Parathyroid adenoma (tissue), 2 donors: ENCODE results near the gene HCN2.

Experiments
- H2AFZ ChIP-seq: fragments of 300-600 bp; sonication (generic); one replicate; pipeline ENCODE4 v1.7.0; 2017; ENCODE audit warnings: antibody characterized with exemption, mild to moderate bottlenecking
- H3K27ac ChIP-seq: fragments of 300-600 bp; sonication (generic); one replicate; pipeline ENCODE4 v1.7.0; 2017
- H3K27me3 ChIP-seq: fragments of 300-600 bp; sonication (generic); one replicate; pipeline ENCODE4 v1.7.0; 2017; ENCODE audit warnings: low read length; ENCODE audit not compliant: control insufficient read depth, insufficient read depth
- H3K36me3 ChIP-seq: fragments of 300-600 bp; sonication (generic); one replicate; pipeline ENCODE4 v1.7.0; 2017; ENCODE audit warnings: low read length; ENCODE audit not compliant: control insufficient read depth, insufficient read depth
- H3K4me1 ChIP-seq: fragments of 300-600 bp; sonication (generic); one replicate; pipeline ENCODE4 v1.7.0; 2017; ENCODE audit warnings: control low read depth
- H3K4me2 ChIP-seq: fragments of 300-600 bp; sonication (generic); one replicate; pipeline ENCODE4 v1.7.0; 2017; ENCODE audit warnings: low read length
- H3K4me3 ChIP-seq: fragments of 300-600 bp; sonication (generic); one replicate; pipeline ENCODE4 v1.7.0; 2017; ENCODE audit warnings: low read depth, low read length
- H3K79me2 ChIP-seq: fragments of 300-600 bp; sonication (generic); one replicate; pipeline ENCODE4 v1.7.0; 2017; ENCODE audit warnings: control low read depth
- H3K9ac ChIP-seq: fragments of 300-600 bp; sonication (generic); one replicate; pipeline ENCODE4 v1.7.0; 2017; ENCODE audit warnings: mild to moderate bottlenecking
- H3K9me3 ChIP-seq: fragments of 300-600 bp; sonication (generic); one replicate; pipeline ENCODE4 v1.7.0; 2017; ENCODE audit warnings: low read length; ENCODE audit not compliant: control insufficient read depth
- TF ChIP-seq, protein P1 (sequence below): fragments of 300-600 bp; sonication (generic); IDR thresholded peaks from one replicate; pipeline ENCODE4 v1.7.0; 2017; ENCODE audit warnings: antibody characterized with exemption, mild to moderate bottlenecking
- donor health status: primary hyperparathyroidism.

HCN2 gene

DNA sequence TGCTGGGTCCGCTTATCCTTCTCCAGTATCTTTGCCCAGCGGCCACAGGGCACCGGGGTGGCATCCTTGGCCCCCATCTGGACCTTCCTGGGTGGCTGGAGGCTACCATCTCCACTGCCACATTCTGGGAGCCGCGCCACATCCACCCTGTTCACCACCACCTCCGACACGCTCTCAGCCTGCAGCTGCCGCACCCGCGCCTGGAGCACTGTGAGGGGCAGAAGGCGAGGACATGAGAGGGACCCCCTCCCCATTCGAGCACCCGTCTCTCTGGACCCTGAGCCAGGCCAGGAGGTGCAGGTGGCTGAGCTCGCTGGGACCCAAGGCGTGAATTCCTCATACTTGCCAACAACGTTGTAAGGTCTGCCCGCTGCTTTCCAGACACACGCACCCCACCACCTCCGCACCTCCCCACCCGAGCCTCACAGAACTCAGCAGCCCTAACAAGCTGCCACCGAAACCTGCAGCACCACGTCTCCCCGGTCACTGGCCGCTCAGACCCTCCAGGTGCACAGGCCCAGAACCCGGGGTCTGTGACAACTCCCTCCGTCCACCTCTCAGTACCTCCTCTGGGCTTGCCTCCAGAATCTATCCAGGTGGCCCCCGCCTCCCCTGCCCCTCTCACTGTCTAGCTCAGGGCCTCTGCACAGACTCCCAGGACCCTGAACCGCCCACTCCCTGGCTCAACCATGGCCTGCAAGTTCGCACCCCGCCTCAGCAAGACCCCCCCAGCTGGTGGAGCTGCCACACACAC is 40.5 kb downstream of the HCN2 start:
- Histone ChIP-seq H2AFZ (no peak overlapping the region), H3K79me2 (peaks cover 17% of the 10 kb centered on the region), H3K4me3 (no peak overlapping the region), H3K9me3 (no peaks in the 10 kb centered on the region), H3K4me2 (no peak overlapping the region), H3K4me1 (peaks cover 8% of the 10 kb centered on the region), H3K9ac (no peak overlapping the region), H3K27ac (no peak overlapping the region), H3K27me3 (no peaks in the 10 kb centered on the region), H3K36me3 (no peaks in the 10 kb centered on the region)
- TF ChIP-seq, protein P1, sequence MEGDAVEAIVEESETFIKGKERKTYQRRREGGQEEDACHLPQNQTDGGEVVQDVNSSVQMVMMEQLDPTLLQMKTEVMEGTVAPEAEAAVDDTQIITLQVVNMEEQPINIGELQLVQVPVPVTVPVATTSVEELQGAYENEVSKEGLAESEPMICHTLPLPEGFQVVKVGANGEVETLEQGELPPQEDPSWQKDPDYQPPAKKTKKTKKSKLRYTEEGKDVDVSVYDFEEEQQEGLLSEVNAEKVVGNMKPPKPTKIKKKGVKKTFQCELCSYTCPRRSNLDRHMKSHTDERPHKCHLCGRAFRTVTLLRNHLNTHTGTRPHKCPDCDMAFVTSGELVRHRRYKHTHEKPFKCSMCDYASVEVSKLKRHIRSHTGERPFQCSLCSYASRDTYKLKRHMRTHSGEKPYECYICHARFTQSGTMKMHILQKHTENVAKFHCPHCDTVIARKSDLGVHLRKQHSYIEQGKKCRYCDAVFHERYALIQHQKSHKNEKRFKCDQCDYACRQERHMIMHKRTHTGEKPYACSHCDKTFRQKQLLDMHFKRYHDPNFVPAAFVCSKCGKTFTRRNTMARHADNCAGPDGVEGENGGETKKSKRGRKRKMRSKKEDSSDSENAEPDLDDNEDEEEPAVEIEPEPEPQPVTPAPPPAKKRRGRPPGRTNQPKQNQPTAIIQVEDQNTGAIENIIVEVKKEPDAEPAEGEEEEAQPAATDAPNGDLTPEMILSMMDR: no peak

DNA sequence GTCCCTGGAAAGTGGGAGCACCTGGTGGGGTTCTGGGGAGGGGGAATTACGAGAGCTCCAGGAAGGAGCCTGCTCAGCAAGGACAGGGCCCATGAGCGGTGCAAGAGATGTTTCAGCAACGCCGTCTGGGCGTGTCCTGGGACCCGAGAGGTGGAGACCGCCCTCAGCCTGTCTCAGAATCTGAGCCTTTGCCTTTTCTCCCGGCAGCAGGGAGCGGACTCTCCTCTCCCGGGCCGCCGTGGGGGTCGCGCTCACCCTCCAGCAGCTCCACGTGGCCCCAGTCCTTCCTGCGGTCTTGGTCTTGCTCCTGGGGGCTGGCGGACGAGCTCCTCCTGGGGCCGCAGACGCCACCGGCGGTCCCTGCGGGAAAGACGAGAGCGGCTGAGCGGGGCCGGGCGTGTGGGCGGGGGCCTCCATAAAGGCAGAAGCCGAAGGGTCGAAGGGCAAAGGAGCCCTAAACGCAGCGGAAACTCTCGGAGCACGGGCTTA is 42.9 kb downstream of the HCN2 start:
- H3K36me3 ChIP-seq: no peaks in the 10 kb centered on the region
- peak overlapping the region; percentile 87 for H3K4me3 ChIP-seq
- H3K79me2 ChIP-seq: peaks cover 17% of the 10 kb centered on the region

DNA sequence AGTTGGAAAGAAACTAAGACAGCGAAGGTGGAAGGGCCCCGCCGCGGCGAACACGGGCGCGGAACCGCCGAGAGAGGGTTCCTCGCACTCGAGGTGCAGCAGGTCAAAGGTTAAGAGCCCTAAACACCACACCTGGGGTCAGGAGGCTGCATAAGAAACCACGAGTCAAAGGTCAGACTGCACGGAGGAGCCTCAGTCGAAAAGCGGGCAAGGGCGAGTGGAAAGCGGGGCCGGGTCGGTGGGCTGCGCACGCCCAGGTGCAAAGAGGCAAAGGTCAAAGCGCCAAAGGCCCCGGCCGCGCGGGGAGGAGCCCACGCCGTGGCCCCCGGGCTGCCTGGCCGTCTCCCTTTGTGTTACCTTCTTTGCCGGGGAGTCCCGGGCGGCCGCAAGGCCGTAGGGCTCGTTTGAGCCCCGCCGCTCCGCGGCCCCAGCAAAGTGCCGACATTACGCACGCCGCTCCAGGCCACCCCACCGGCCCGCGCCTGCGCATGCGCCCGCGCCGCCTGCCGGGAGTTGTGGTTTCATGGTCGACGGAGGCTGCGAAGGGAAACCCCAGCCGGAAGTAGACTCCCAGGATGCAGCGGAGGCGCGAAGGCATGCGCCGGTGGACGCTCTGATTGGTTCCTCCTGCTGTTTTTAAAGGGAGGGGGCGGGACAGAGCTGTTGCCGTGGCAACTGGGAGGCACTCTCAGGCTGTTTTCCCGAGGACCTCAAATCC is 43.5 kb downstream of the HCN2 start, which contains the start of gene POLRMT:
POLRMT (minus strand) TSS at position 470 of the 718 bp plus-strand sequence; CDS start at position 445, 25 bp downstream.
- H3K27me3 ChIP-seq: no peaks in the 10 kb centered on the region
- peaks cover 8% of the 10 kb centered on the region for H3K4me1 ChIP-seq
- no peaks in the 10 kb centered on the region for H3K36me3 ChIP-seq
- H3K9ac ChIP-seq: peak within 1 kb of the TSS; percentile 8
- no peaks in the 10 kb centered on the region for H3K9me3 ChIP-seq
- TF ChIP-seq, protein P1: peak; percentile 25
- peak within 1 kb of the TSS; percentile 94 for H2AFZ ChIP-seq
- peak within 1 kb of the TSS; percentile 99 for H3K4me2 ChIP-seq
- H3K79me2 ChIP-seq: peaks cover 17% of the 10 kb centered on the region
- peak within 1 kb of the TSS; percentile 87 for H3K4me3 ChIP-seq
- peak within 1 kb of the TSS; percentile 31 for H3K27ac ChIP-seq

More for the DNA sequence above, 42.9 kb downstream of the HCN2 start:
- Histone ChIP-seq H3K9me3 (no peaks in the 10 kb centered on the region), H3K9ac (no peak overlapping the region), H3K4me2 (peak overlapping the region; percentile 84), H2AFZ (peak overlapping the region; percentile 91), H3K27me3 (no peaks in the 10 kb centered on the region), H3K4me1 (peaks cover 8% of the 10 kb centered on the region), H3K27ac (no peak overlapping the region)
- TF ChIP-seq, protein P1: no peak

DNA sequence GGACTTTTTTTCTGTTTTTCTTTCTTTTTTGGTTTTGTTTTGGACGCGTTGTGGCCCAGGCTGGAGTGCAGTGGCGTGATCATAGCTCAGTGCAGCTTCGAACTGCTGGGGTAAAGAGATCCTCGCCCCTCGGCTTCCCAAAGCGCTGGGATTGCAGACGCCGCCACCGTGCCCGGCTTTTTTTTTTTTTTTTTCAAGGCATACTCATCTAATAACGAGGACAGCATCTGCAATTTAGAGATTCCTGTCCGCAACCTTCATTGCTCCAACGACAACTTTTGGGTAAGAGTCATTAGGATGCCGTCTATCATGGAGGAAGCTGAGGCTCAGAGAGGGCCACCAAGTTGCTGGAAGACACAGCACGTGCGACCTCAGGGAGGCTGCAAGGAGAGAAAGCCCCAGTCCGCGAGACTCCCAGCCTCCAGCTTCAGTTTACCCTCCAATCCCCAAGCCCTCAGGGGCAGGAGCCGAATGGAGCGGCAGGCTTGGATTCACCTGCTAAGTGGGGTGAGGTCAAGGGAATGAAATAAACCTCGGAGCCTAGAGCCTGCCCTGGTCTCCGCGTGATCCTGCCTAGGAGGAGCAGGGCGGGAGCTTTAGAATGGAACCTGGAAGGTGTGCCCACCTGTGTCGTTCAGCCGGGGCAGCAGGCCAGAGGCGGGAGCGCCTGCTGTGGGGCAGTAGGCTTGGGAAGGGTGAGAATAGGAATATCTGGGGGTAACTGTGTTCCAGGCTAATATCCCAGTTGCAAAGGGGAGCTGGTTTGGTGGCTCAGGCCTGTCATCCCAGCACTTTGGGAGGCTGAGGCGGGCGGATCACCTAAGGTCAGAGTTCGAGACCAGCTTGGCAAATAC is 44.3 kb downstream of the HCN2 start:
- Histone ChIP-seq H3K9me3 (no peaks in the 10 kb centered on the region), H3K79me2 (peaks cover 15% of the 10 kb centered on the region), H3K27me3 (no peaks in the 10 kb centered on the region), H3K27ac (peak overlapping the region; percentile 31), H2AFZ (peak overlapping the region; percentile 94), H3K4me2 (peak overlapping the region; percentile 99), H3K36me3 (no peaks in the 10 kb centered on the region), H3K4me1 (peaks cover 8% of the 10 kb centered on the region), H3K9ac (no peak overlapping the region), H3K4me3 (peak overlapping the region; percentile 87)
- TF ChIP-seq, protein P1: no peak
